NCI-H1930 (cell line): ENCODE results near the gene PAQR8.
"Not testable (repeated sequence)": the region's sequence is repeated elsewhere in the genome, so short reads cannot be mapped to it uniquely, and the experiment has no call there.

Experiments used
- DNase-seq, 2 experiments: peaks; one replicate each; lab custom pipeline; 2025; lab: John Stamatoyannopoulos, UW

The PAQR8 gene

DNA sequence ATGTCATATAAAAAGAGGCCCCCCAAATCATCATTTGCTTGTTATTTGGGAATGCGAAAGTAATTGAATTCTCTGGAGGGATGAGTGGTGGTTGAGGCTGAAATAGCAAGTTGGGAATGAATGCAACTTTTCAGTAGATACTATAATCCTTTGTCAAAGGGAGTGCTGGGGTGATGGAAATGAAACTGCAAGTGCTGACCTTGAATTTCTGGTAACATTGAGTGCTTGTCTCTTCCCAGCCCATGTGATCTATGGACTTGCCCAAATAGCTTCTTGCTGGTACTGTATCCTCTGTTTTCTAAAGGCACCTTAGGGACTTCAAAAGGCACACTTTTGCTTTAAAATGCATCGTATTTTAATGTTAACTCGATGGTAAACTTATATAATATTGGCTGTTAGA, 14.8 kb downstream of the PAQR8 start:
- no peak for DNase-seq

DNA sequence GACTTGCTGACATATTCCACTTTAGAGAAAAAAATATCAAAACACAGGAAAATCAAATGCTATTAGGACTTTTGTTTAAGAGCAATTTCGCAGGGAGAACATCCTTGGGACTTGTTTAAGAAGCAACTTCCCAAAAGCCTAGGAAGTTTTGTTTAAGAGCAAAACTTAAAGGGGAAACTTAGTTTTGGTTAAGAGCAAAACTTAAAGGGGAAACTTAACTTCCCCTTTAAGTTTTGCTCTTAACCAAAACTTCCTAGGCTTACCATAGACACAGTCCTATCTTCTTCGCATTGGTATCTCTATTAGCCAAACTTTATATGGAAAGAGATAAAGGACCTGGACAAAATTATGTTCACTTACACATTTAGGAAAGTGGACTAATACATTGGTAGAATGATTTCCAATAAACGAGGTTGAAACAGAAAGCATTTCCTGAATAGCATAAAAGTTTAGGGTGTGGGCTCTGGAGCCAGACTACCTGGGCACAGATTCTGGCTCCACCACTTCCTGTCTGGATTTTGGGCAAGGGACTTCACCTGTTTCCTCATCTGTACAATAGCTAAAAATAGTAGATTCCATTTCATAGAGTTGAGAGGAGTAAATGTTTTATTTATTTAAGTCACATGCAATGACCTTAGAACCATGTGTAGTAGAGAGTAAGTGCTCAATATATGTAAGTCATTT, 15.7 kb downstream of the PAQR8 start:
- DNase-seq: no peak

DNA sequence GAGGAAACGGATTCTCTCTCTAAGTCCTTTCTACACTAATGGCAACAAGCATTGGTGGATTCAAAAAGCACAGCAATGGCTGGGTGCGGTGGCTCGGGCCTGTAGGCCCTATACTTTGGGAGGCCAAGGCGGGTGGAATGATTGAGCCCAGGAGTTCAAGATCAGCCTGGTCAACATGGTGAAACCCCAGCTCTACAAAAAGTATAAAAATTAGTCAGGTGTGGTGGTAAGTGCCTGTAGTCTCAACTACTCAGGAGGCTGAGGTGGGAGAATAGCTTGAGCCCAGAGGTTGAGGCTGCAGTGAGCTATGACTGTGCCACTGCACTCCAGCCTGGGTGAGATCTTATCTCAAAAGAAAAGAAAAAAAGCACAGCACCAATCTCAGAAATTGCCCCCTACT, 19.3 kb downstream of the PAQR8 start:
- DNase-seq: no peak

DNA sequence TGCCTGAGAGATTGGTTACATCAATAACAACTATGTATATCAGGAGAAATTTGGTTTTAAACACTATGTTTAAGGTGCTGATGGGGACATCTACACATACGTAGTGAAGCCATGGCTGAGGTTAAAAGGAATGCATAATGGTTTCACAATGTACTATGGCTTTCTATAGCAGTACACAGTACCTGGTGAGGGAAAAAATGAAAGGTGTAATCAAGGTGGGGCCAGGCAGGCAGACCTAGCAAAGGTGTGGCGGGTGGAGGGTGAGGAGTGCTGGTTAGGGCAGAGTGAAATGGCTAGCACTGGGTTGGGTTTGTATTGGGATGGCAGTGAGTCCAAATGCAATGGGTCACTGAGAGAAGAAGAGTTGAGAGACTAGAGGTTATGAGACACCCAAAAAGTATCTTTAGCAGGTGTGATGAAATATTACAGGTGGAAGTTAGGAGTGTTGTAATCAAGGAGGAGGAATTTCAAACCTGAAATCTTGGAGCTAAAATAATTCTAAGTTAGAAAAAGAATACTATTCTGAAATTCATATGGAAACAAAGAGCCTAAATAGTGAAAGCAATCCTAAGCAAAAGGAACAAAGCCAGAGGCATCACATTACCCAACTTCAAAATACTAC, 22.3 kb downstream of the PAQR8 start:
- no peak for DNase-seq

DNA sequence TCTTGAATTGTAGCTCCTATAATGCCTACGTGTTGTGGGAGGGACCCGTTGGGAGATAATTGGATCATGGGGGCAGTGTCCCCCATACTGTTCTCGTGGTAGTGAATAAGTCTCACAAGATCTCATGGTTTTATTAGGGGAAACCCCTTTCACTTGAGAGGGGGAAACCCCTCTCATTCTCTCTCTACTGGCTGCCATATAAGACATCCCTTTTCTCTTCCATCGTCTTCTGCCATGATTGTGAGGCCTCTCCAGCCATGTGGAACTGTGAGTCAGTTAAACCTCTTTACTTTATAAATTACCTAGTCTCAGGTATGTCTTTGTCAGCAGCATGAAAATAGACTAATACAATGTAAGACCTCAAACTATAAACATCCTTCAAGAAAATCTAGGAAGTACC, 23.1 kb downstream of the PAQR8 start:
- no peak for DNase-seq

DNA sequence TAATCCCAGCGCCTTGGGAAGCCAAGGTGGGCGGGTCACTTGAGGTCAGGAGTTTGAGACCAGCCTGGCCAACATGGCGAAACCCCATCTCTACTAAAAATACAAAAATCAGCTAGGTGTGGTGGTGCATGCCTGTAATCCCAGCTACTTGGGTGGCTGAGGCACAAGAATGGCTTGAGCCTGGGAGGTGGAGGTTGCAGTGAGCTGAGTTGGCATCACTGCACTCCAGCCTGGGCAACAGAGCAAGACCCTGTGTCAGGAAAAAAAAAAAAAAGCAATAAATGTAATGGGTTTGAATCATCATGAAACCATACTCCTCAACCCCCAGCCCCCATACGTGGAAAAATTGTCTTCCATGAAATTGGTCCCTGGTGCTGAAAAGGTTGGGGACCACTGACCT, 26.2 kb downstream of the PAQR8 start:
- not testable (repeated sequence) for DNase-seq

DNA sequence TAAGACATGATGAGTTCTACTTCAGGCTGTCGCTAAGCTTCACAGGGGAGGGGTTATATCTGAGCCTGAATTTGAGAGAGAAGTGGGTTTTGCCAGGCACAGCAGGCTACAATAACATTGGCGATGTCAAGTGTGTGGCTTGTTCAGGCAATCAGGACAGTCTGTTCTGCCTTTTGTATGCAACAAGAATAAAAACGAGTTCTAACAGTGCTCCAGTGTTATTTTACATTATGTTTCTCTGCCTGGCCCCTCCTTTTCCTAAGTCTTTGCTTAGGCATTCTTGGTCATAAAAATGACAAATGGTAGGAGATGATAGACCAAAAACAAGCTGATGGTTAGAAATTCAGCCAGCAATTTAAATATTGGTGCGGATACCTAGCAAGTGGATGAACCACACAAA, 26.8 kb downstream of the PAQR8 start:
- no peak for DNase-seq

DNA sequence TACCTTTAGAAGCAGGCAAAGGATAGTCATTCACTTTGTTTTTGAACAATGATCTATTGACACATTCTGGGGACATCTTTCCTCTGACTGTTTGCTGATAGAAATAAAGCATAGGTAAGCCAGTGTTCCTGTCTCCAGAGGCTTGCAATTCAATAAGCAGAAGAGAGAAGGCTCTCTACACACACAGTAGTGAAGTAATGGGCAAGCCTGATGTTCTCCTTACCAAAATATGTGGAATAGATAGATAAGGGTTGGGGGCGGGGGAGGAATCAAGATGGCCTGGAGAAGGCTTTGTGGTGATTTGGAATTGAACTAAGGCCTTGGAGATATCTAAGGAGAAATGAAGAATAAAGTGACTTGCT, 27.3 kb downstream of the PAQR8 start:
- no peak for DNase-seq

DNA sequence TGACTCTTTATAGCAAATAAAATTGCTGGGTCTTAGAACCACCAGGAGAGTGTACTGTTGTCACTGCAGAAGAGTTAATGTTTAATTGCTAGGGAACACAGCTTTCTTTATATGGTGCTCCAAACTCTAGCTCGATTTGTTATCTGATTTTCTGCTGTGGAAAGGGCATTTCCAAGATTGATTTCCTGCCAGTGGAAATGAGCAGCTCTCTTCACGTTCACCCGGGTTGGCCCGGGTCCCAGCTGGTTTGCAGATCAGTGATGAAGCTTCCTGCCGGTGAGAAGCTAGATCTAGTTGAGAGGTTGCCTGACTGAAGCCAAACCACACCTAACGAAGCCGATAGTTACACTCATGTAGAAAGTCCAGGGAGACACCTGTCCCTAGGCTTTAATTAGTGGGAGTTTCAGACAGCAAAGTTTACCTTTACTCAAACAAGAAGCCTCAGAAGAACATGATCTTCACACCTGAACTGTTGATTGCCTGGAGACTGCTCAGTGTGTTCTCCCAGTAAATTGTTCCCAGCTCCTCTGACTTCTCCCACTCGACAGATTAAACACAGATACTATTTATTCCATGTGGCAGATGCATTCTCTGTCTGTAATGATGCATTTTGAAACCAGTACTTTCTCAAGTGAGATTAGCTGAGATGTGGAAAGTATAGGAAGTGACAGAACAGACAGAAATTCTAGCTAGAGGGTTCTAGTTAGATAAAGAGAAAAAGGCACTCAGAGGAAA, 27.8 kb downstream of the PAQR8 start:
- no peak for DNase-seq

DNA sequence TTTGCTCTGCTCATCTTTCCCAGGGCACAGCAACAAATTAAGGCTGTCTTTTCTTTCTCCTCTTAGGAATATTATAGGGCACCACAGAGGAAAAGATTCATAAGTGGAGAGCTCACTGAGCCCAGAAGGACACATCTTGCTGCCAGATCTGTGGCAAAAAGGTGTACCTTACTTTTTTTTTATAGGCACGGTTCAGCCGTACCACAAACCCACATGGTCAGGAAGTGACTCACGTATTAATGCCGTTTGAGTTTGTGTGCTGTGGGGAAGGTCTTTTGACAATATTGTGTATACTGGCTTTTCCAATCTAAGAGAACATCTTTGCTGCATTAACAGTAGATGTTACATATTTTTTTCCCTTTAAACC, 28.4 kb downstream of the PAQR8 start:
- DNase-seq: no peak

DNA sequence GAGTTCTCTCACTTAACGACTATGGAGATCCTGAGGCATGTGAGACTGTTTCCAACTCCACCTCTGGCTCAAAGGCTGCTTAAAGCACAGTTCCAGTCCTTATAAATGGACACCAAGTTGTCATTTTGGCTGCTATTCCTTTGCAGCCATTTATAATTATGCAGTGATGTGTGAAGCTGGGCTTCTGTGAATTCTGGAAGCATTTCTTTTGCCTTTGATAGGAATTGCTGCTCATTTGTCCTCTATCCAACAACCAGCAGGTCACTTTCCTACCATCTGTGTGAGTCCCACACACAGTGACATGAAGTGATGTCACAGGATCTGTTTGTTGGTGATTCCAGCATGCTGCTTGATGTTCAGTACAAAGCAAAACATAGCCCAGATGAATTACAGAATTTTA, 29.6 kb downstream of the PAQR8 start:
- no peak for DNase-seq

DNA sequence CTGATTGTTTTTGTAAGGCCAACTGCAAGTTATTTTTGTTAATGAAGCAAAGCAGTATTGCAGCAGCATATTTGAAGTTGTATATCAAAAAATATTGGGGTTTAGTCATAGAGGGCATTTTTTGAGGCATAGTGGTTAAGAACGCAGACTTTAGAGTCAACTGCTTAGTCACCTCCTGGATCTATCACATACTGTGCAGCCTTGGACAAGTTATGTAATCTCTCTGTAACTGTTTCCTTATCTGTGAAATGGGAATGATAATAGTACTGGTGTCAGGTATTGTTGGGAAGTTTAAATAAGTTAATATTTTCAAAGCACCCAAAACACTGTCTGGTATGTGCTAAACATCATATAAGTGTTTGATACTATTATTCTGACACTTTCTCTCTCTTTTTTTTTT, 31.0 kb downstream of the PAQR8 start:
- DNase-seq: no peak

DNA sequence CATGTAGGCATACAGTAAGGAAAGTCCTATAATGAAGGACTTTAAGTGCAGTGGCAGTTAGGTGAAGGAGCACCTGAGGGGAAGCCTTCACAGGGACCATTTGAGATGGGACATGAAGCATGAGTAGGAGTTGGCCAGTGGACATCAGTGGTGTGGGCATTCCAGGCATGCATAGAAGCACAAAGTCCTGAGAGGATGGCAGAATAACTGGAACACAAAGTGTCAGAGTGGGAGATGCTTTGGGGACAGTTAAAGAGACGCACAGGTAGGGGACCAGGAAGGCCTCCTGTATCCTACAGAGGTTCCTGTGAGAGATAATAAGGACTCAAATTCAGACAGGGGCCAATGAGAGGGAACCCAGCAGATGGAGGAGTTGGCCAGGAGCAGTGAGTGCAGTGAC, 31.8 kb downstream of the PAQR8 start:
- no peak for DNase-seq

DNA sequence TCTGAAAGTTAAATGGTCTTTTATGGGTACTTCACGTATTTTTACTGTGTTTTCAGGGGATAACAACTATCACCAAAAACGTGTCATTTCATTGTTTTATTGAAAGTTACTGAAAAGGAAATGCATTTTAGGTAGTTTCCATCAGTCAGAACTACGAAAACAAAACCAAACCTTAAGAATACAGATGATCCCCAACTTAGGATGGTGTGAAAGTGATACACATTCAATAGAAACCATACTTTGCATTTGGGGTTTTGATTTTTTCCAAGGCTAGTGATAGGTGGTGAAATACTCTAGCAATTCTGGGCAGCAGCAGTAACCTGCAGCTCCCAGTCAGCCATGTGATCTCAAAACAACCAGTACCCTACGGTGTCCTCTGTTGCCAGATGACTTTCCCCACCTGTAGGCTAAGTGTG, 32.3 kb downstream of the PAQR8 start:
- DNase-seq: no peak

DNA sequence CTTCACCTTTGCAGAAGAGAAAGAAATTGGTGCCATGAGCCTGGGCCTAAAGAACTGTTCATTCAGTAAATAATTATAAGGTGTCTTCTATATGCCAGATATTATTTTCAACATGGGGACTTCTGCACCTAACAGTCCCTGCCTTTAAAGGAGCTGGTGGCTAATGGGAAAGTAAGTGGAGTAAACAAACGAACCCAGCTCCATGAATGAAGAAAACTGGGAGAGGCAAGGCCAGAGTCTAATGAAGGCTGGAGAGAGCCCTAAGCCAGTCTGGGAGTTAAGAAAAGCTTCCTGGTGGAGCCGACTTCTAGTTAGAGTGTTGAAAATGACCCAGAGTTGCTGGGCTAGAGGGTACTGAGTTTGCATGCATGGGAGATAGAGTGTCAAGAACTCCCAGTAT, 34.0 kb downstream of the PAQR8 start:
- no peak for DNase-seq

DNA sequence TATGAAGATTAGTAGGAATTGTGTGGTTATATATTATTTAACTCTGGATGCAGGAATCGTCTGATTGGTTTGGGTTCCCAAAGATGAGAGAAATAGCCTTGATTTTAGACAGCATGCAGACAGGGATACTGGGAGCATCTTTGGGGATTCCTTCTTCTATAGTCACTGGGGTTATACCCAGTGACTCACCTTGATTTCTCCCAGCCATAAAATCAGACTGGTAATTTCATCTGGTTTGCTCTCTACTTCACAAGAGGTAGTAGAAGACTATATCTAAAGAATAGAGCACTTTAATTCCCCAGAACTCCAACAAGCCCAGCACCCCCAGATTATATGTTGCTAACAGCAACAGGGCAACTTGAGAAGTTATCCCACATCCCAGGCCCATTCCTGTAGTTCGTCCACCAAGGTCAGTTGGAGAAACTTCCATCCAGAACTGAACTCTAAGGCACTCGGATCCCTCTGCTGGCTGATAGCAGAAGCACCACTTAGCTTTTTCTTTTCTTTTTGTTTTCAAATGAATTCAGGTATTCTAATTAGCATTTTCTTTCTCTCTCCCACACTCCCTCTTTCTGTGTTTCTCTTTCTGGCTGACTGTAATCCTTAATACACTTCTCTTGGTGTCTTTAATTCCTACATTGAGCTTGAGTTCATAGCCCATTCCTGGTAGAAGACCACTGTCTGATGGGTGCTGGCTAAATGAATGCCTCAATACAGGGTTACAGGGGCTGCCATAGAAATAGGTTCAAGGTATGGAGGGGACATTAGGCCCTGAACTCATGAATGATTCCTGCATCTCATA, 37.8 kb downstream of the PAQR8 start:
- peak; percentile 10 to 17 for DNase-seq

DNA sequence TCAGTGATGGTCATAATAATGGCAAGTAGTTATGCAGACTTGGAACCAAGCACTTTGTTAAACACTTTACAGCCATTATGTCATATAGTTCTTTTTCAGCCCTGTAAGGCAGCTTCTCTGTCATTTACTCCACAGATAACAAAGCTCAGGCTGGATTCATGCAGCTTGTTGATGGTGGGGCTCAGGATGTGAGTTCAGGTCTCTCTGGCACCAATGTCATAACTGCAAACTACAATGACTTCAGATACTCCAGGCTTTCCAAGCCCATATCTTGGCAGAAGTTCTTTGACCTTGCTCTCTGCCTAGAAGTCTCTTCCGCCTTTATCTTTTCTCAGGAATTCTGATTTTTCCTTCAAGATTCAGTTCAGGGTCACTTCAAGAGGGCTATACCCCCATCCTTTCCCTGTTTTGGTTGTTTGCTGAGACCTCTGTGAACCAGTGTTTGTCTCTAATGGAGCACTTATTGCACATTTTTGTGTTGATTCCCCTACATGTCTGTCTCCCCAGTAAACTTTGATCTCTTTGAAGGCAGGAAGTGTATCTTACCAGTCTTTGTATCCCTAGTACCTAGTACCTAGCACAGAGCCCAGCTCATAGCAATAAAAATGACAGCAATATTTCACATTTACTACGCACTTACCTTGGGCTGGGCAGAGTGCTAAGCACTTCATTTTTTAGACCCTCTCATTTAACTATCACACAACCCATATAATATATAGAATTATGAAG, 38.5 kb downstream of the PAQR8 start:
- no peak for DNase-seq

DNA sequence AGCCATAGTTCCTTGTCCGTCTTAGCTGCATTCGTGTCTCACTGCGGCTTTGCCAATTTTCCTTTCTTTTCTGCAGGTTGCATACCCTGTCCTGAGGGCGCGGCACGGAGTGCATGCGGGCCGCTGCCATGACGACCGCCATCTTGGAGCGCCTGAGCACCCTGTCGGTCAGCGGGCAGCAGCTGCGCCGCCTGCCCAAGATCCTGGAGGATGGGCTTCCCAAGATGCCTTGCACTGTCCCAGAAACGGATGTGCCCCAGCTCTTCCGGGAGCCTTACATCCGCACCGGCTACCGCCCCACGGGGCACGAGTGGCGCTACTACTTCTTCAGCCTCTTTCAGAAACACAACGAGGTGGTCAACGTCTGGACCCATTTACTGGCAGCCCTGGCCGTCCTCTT, 41.1 kb downstream of the PAQR8 start:
- DNase-seq: no peak

DNA sequence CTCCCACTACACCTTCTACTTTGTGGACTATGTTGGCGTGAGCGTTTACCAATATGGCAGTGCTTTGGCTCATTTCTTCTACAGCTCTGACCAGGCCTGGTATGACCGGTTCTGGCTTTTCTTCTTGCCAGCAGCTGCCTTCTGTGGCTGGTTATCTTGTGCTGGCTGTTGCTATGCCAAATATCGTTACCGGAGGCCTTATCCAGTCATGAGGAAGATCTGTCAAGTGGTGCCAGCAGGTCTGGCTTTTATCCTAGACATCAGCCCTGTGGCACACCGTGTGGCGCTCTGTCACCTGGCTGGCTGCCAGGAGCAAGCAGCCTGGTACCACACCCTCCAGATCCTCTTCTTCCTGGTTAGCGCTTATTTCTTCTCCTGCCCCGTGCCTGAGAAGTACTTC, 41.7 kb downstream of the PAQR8 start:
- DNase-seq: no peak

DNA sequence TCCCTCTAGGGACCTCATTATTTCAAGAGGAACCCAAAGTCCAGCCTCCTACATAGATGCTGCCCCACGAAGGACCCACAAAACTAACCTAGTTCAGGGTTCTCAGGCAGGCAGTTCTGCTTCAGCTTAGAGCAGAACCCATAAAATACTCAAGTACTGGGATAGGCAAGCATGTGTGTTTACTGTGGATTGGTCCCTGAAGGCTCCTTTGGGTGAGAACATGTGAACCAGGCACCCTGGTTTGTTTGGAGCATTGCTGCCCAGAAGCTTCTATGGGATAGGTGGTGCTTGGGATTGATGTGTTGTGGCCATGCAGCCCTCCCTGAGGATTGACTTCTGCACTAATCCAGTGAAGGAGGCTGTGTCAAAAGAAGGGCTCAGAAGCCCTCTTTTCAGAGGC, 43.3 kb downstream of the PAQR8 start:
- DNase-seq: no peak

DNA sequence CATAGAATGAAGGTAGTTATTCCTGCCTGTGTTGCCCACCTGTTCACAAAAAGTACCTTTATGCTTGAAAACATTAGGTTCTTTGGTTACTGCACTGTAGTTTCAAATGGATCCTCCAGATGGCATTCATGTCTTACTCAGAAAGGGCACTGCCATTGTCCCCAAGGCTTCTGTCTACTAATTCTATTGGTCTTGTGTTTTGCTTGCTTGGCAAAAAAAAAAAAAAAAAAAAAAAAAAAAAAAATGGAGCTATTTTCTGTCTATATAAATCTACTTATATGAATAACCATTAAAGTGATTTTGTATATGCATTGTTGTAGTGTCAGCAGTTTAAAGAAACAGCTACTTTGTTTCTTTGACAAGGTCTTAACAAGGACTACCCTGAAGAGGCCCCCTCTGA, 45.5 kb downstream of the PAQR8 start:
- DNase-seq: peak; percentile 22 to 31

DNA sequence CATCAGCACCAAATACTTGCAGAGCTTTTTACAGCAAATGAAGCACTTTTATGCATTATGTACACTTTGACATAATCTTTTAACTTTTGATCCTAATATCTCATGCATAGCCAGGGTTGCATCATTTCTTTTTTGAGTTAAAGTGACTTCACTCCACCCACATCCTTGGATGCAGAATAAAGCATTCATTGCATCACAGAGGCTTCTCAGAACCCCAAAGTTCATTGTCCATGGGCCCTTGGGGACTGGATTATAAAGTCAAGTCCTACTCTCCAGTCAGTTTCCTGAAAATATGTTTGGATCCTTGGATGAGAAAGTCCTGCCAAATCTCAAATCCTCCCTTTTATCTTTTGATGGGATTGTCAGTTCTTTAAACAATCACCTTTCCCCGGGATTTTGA, 47.5 kb downstream of the PAQR8 start:
- no peak for DNase-seq
